Activated naive CD8-positive, alpha-beta T cell treated with anti-CD3 and anti-CD28 coated beads, Interleukin-2, amount 10 ng/mL, durations not matched to agents 7 days and 5 days (primary cell): ENCODE results near the gene ADAMTS16. TPM values are rescaled to one million over a fixed set of nuclear protein-coding genes. Genes with fewer than 3 reads are reported as not detected.

Source experiments
- ATAC-seq: fragments of 150-1000 bp; cut with Tn5 transposase; one replicate; pipeline ENCODE4 v1.10.0; 2021; ENCODE audit warnings: low read depth, moderate library complexity
- POLR2A ChIA-PET: fragments of 350-600 bp; sonication (Branson Sonifier 250); formaldehyde crosslinking; loops from one replicate; lab custom pipeline; 2021; ENCODE audit warnings: antibody characterized with exemption; lab: Charles Lee
- DNase-seq: peaks from one replicate; pipeline ENCODE4 v3.0.0; 2021
- H3K27ac Mint-ChIP-seq: one replicate; pipeline ENCODE4 v1.8.0; 2022; ENCODE audit warnings: mild to moderate bottlenecking, mixed read lengths
- H3K27me3 Mint-ChIP-seq: one replicate; pipeline ENCODE4 v1.8.0; 2022; ENCODE audit warnings: mild to moderate bottlenecking, moderate library complexity, mixed read lengths
- H3K36me3 Mint-ChIP-seq: one replicate; pipeline ENCODE4 v1.8.0; 2021; ENCODE audit warnings: mild to moderate bottlenecking, mixed read lengths
- H3K4me1 Mint-ChIP-seq: one replicate; pipeline ENCODE4 v1.8.0; 2021; ENCODE audit warnings: mixed read lengths
- H3K4me3 Mint-ChIP-seq: one replicate; pipeline ENCODE4 v1.8.0; 2022; ENCODE audit warnings: mild to moderate bottlenecking, moderate library complexity, mixed read lengths
- H3K9me3 Mint-ChIP-seq: one replicate; pipeline ENCODE4 v1.8.0; 2021; ENCODE audit warnings: mixed read lengths
- total RNA-seq, 2 experiments: library from RNA; stranded (reverse); gene quantifications; one replicate each; pipeline ENCODE4 v1.2.3, GENCODE V29; 2021

Gene ADAMTS16
- not detected for total RNA-seq

- peaks cover 17% of the 10 kb centered on the region for H3K27me3 Mint-ChIP-seq
- no peaks in the 10 kb centered on the region for H3K36me3 Mint-ChIP-seq
- DNase-seq (no peak), ATAC-seq (no peak)
- peak within 1 kb of the TSS; percentile 50 for H3K4me3 Mint-ChIP-seq
- POLR2A ChIA-PET, result no interaction called here
- peaks cover 1% of the 10 kb centered on the region for H3K4me1 Mint-ChIP-seq
- H3K27ac Mint-ChIP-seq, result no peak within 1 kb of the TSS
- no peaks in the 10 kb centered on the region for H3K9me3 Mint-ChIP-seq
These were observed at the start of gene ADAMTS16 for GRCh38 chr5:5139777-5140478. TSS of gene ADAMTS16 (plus strand) at chr5:5140330. CDS start at chr5:5140468, 138 bp downstream.

GRCh38 chr5:5092149-5092548 is 48.0 kb upstream of the ADAMTS16 start:
- Mint-ChIP-seq H3K36me3 (no peaks in the 10 kb centered on the region), H3K27ac (no peak overlapping the region), H3K9me3 (no peaks in the 10 kb centered on the region), H3K4me1 (no peaks in the 10 kb centered on the region), H3K4me3 (no peak overlapping the region), H3K27me3 (no peaks in the 10 kb centered on the region)
- ATAC-seq (no peak), DNase-seq (no peak)
- POLR2A ChIA-PET, result no interaction called here

GRCh38 chr5:5100635-5101034 is 39.5 kb upstream of the ADAMTS16 start:
- no peaks in the 10 kb centered on the region for H3K36me3 Mint-ChIP-seq
- no peak overlapping the region for H3K4me3 Mint-ChIP-seq
- no peak overlapping the region for H3K27ac Mint-ChIP-seq
- POLR2A ChIA-PET, result no interaction called here
- no peak for DNase-seq
- no peaks in the 10 kb centered on the region for H3K27me3 Mint-ChIP-seq
- ATAC-seq, result no peak
- H3K9me3 Mint-ChIP-seq, result no peaks in the 10 kb centered on the region
- H3K4me1 Mint-ChIP-seq, result no peaks in the 10 kb centered on the region

- Mint-ChIP-seq H3K4me3 (no peak overlapping the region), H3K9me3 (no peaks in the 10 kb centered on the region), H3K36me3 (no peaks in the 10 kb centered on the region), H3K4me1 (no peaks in the 10 kb centered on the region), H3K27ac (no peak overlapping the region), H3K27me3 (no peaks in the 10 kb centered on the region)
- no peak for DNase-seq
- no peak for ATAC-seq
- POLR2A ChIA-PET, result no interaction called here
These were observed 38.5 kb upstream of the ADAMTS16 start for GRCh38 chr5:5101676-5102075.

- Mint-ChIP-seq H3K4me3 (no peak overlapping the region), H3K27me3 (no peaks in the 10 kb centered on the region), H3K4me1 (no peaks in the 10 kb centered on the region), H3K36me3 (no peaks in the 10 kb centered on the region), H3K9me3 (no peaks in the 10 kb centered on the region), H3K27ac (no peak overlapping the region)
- DNase-seq, result no peak
- POLR2A ChIA-PET, result no interaction called here
- ATAC-seq, result no peak
These were observed 36.9 kb upstream of the ADAMTS16 start for GRCh38 chr5:5103245-5103644.

- H3K36me3 Mint-ChIP-seq, result no peaks in the 10 kb centered on the region
- DNase-seq (no peak), ATAC-seq (no peak)
- no peaks in the 10 kb centered on the region for H3K4me1 Mint-ChIP-seq
- no peak overlapping the region for H3K27ac Mint-ChIP-seq
- POLR2A ChIA-PET, result no interaction called here
- H3K27me3 Mint-ChIP-seq, result no peaks in the 10 kb centered on the region
- no peak overlapping the region for H3K4me3 Mint-ChIP-seq
- H3K9me3 Mint-ChIP-seq, result no peaks in the 10 kb centered on the region
These were observed 35.6 kb upstream of the ADAMTS16 start for GRCh38 chr5:5104550-5104949.

GRCh38 chr5:5105531-5105930 is 34.6 kb upstream of the ADAMTS16 start:
- Mint-ChIP-seq H3K9me3 (no peaks in the 10 kb centered on the region), H3K27me3 (no peaks in the 10 kb centered on the region), H3K27ac (no peak overlapping the region), H3K36me3 (no peaks in the 10 kb centered on the region), H3K4me3 (no peak overlapping the region), H3K4me1 (no peaks in the 10 kb centered on the region)
- DNase-seq, result no peak
- no peak for ATAC-seq
- POLR2A ChIA-PET, result no interaction called here

- Mint-ChIP-seq H3K4me1 (no peaks in the 10 kb centered on the region), H3K9me3 (peaks cover 5% of the 10 kb centered on the region), H3K4me3 (no peak overlapping the region), H3K27ac (no peak overlapping the region), H3K27me3 (no peaks in the 10 kb centered on the region), H3K36me3 (no peaks in the 10 kb centered on the region)
- no peak for ATAC-seq
- no peak for DNase-seq
- POLR2A ChIA-PET, result no interaction called here
These were observed 23.2 kb upstream of the ADAMTS16 start for GRCh38 chr5:5116956-5117355.

GRCh38 chr5:5122776-5123175 is 17.4 kb upstream of the ADAMTS16 start:
- no peak for DNase-seq
- ATAC-seq, result no peak
- Mint-ChIP-seq H3K27ac (no peak overlapping the region), H3K9me3 (peaks cover 1% of the 10 kb centered on the region), H3K4me3 (no peak overlapping the region), H3K4me1 (no peaks in the 10 kb centered on the region), H3K27me3 (no peaks in the 10 kb centered on the region), H3K36me3 (no peaks in the 10 kb centered on the region)
- POLR2A ChIA-PET, result no interaction called here

- ATAC-seq, result no peak
- no peak for DNase-seq
- POLR2A ChIA-PET, result no interaction called here
- Mint-ChIP-seq H3K4me1 (no peaks in the 10 kb centered on the region), H3K36me3 (no peaks in the 10 kb centered on the region), H3K4me3 (no peak overlapping the region), H3K27ac (no peak overlapping the region), H3K27me3 (no peaks in the 10 kb centered on the region), H3K9me3 (no peaks in the 10 kb centered on the region)
These were observed 15.9 kb upstream of the ADAMTS16 start for GRCh38 chr5:5124231-5124630.

GRCh38 chr5:5126444-5126843 is 13.7 kb upstream of the ADAMTS16 start:
- H3K4me3 Mint-ChIP-seq, result no peak overlapping the region
- no peaks in the 10 kb centered on the region for H3K4me1 Mint-ChIP-seq
- no peaks in the 10 kb centered on the region for H3K36me3 Mint-ChIP-seq
- ATAC-seq (no peak), DNase-seq (no peak)
- H3K27ac Mint-ChIP-seq, result no peak overlapping the region
- POLR2A ChIA-PET, result no interaction called here
- H3K27me3 Mint-ChIP-seq, result no peaks in the 10 kb centered on the region
- H3K9me3 Mint-ChIP-seq, result no peaks in the 10 kb centered on the region

GRCh38 chr5:5128766-5129165 is 11.4 kb upstream of the ADAMTS16 start:
- Mint-ChIP-seq H3K27me3 (no peaks in the 10 kb centered on the region), H3K4me1 (no peaks in the 10 kb centered on the region), H3K36me3 (no peaks in the 10 kb centered on the region), H3K4me3 (no peak overlapping the region), H3K9me3 (peaks cover 1% of the 10 kb centered on the region), H3K27ac (no peak overlapping the region)
- POLR2A ChIA-PET, result no interaction called here
- DNase-seq, result no peak
- no peak for ATAC-seq

GRCh38 chr5:5132234-5132633 is 7.9 kb upstream of the ADAMTS16 start:
- no peak for ATAC-seq
- no peaks in the 10 kb centered on the region for H3K4me1 Mint-ChIP-seq
- POLR2A ChIA-PET, result no interaction called here

GRCh38 chr5:5132693-5133295 is 7.3 kb upstream of the ADAMTS16 start:
- no peaks in the 10 kb centered on the region for H3K36me3 Mint-ChIP-seq
- H3K9me3 Mint-ChIP-seq, result peaks cover 1% of the 10 kb centered on the region
- H3K27ac Mint-ChIP-seq, result no peak overlapping the region
- DNase-seq (no peak), ATAC-seq (no peak)
- no peaks in the 10 kb centered on the region for H3K27me3 Mint-ChIP-seq
- H3K4me1 Mint-ChIP-seq, result no peaks in the 10 kb centered on the region
- H3K4me3 Mint-ChIP-seq, result no peak overlapping the region
- POLR2A ChIA-PET, result no interaction called here

More at GRCh38 chr5:5132234-5132633, 7.9 kb upstream of the ADAMTS16 start:
- no peak overlapping the region for H3K27ac Mint-ChIP-seq
- no peak for DNase-seq
- H3K36me3 Mint-ChIP-seq, result no peaks in the 10 kb centered on the region
- no peaks in the 10 kb centered on the region for H3K27me3 Mint-ChIP-seq
- no peak overlapping the region for H3K4me3 Mint-ChIP-seq
- peaks cover 1% of the 10 kb centered on the region for H3K9me3 Mint-ChIP-seq
